PC-3 (cell line): Measurements from ENCODE around the gene XPO5. TPM values are rescaled to one million over a fixed set of nuclear protein-coding genes. Genes with fewer than 3 reads are reported as not detected.
"Not testable (repeated sequence)": the region's sequence is repeated elsewhere in the genome, so short reads cannot be mapped to it uniquely, and the experiment has no call there.

Experiments used
- ATAC-seq: fragments of 200-7000 bp; cut with Tn5 transposase; 2 replicates; pipeline ENCODE4 v1.9.1; 2020; ENCODE audit warnings: mild to moderate bottlenecking, moderate library complexity
- BruUV-seq: library from RNA; stranded (reverse); fragments of 400-500 nt; replicated peaks from 2 replicates; lab custom pipeline; 2021; lab: Mats Ljungman, UMichigan
- CTCF ChIA-PET: fragments of 300-600 bp; sonication (Branson Sonifier 250); formaldehyde crosslinking; loops from one replicate; lab custom pipeline; 2022; ENCODE audit warnings: antibody characterized with exemption; lab: Charles Lee
- POLR2A ChIA-PET: fragments of 300-600 bp; sonication (Branson Sonifier 250); formaldehyde crosslinking; loops from one replicate; lab custom pipeline; 2022; ENCODE audit warnings: antibody characterized with exemption; ENCODE audit not compliant: unreplicated experiment; lab: Charles Lee
- DNase-seq: peaks from one replicate; pipeline ENCODE4 v3.0.0-alpha.2; 2015
- H2AFZ ChIP-seq: fragments of 300-600 bp; sonication (generic); 2 replicates; pipeline ENCODE4 v1.6.0; 2016; ENCODE audit warnings: antibody characterized with exemption, low read length
- H3F3A ChIP-seq: fragments of 300-600 bp; sonication (generic); one replicate; pipeline ENCODE4 v1.6.0; 2017; ENCODE audit warnings: antibody characterized with exemption, low read length, control low read depth, mild to moderate bottlenecking; ENCODE audit not compliant: unreplicated experiment
- H3K27ac ChIP-seq: fragments of 300-600 bp; sonication (generic); 2 replicates; pipeline ENCODE4 v1.5.1; 2016; ENCODE audit warnings: mild to moderate bottlenecking, low read length
- H3K27me3 ChIP-seq: fragments of 300-600 bp; sonication (generic); 2 replicates; pipeline ENCODE4 v1.6.1; 2016; ENCODE audit warnings: low read length, mixed read lengths
- H3K36me3 ChIP-seq: fragments of 300-600 bp; sonication (generic); 2 replicates; pipeline ENCODE4 v1.6.1; 2016; ENCODE audit warnings: low read depth, mixed run types, low read length, mixed read lengths
- H3K4me1 ChIP-seq: fragments of 300-600 bp; sonication (generic); 2 replicates; pipeline ENCODE4 v1.5.1; 2016; ENCODE audit warnings: low read length; ENCODE audit not compliant: insufficient read depth
- H3K4me2 ChIP-seq: fragments of 300-600 bp; sonication (generic); 2 replicates; pipeline ENCODE4 v1.6.0; 2016; ENCODE audit warnings: low read length
- H3K4me3 ChIP-seq: fragments of 300-600 bp; sonication (generic); 2 replicates; pipeline ENCODE4 v1.5.1; 2016; ENCODE audit warnings: mild to moderate bottlenecking, low read length, mixed read lengths
- H3K79me2 ChIP-seq: fragments of 300-600 bp; sonication (generic); 2 replicates; pipeline ENCODE4 v1.6.1; 2017; ENCODE audit warnings: low read length, mixed read lengths
- H3K9ac ChIP-seq: fragments of 300-600 bp; sonication (generic); 2 replicates; pipeline ENCODE4 v1.6.0; 2016; ENCODE audit warnings: mild to moderate bottlenecking, low read length
- H3K9me2 ChIP-seq: fragments of 300-600 bp; sonication (generic); replicated peaks from 2 replicates; pipeline ENCODE4 v1.6.1; 2016; ENCODE audit warnings: mixed run types, low read length, mixed read lengths
- H3K9me3 ChIP-seq: fragments of 300-600 bp; sonication (generic); 2 replicates; pipeline ENCODE4 v1.6.1; 2016; ENCODE audit warnings: low read length, mixed read lengths
- H4K20me1 ChIP-seq: fragments of 300-600 bp; sonication (generic); 2 replicates; pipeline ENCODE4 v1.6.1; 2016; ENCODE audit warnings: low read length, mixed read lengths
- CTCF ChIP-seq: fragments of 300-600 bp; sonication (generic); conservative IDR thresholded peaks from 2 replicates; pipeline ENCODE4 v1.5.1; 2017; ENCODE audit warnings: antibody characterized with exemption, low read depth, mild to moderate bottlenecking, low read length
- EZH2 ChIP-seq: fragments of 300-600 bp; sonication (generic); IDR thresholded peaks from one replicate; pipeline ENCODE4 v1.6.1; 2017; ENCODE audit warnings: antibody characterized with exemption, mild to moderate bottlenecking, low read length; ENCODE audit not compliant: unreplicated experiment
- EZH2phosphoT487 ChIP-seq: fragments of 300-600 bp; sonication (generic); IDR thresholded peaks from 2 replicates; pipeline ENCODE4 v1.6.1; 2018; ENCODE audit warnings: mild to moderate bottlenecking, antibody characterized with exemption, low read length, borderline replicate concordance
- intact Hi-C: fragments of 100-400 bp; cut with micrococcal nuclease; formaldehyde crosslinking; loops from 2 replicates; pipeline ENCODE4 v1.9.0; 2023
- total RNA-seq: library from RNA; depleted of rRNA; stranded (reverse); fragments of >200 nt; gene quantifications from 2 replicates; pipeline ENCODE4 v1.2.3, GENCODE V29; 2014

The XPO5 gene
- total RNA-seq, 1 experiment from 2014 or later, result 42.3 TPM

GRCh38 chr6:43500921-43501320, 74.9 kb downstream of the XPO5 start:
- Histone ChIP-seq H3K9ac (no peak overlapping the region), H3K4me2 (no peak overlapping the region), H3K27me3 (no peaks in the 10 kb centered on the region), H4K20me1 (no peaks in the 10 kb centered on the region), H3K36me3 (peaks cover 14% of the 10 kb centered on the region), H3K4me3 (no peak overlapping the region), H3K79me2 (no peaks in the 10 kb centered on the region), H3K9me3 (no peaks in the 10 kb centered on the region), H3F3A (no peaks in the 10 kb centered on the region), H2AFZ (no peak overlapping the region), H3K9me2 (no peaks in the 10 kb centered on the region), H3K4me1 (no peaks in the 10 kb centered on the region), H3K27ac (no peak overlapping the region)
- BruUV-seq, result no TSS peak
- DNase-seq, result no peak
- POLR2A ChIA-PET, result interaction anchor here (0.6 kb wide), 1 partner anchor 1057 kb away, joined by 10 read pairs; no protein-coding TSS in a partner anchor
- CTCF ChIA-PET, result no interaction called here
- no peak for TF ChIP-seq EZH2phosphoT487
- TF ChIP-seq EZH2, result no peak
- TF ChIP-seq CTCF, result no peak
- intact Hi-C loops, result loop anchor here (10.0 kb wide), 1 partner anchor 136 kb away; the partner anchor contains the start of gene ZNF318
- ATAC-seq, result no peak

- H3K4me1 ChIP-seq, result peaks cover 4% of the 10 kb centered on the region; the same call in 1 of the 2 replicates
- TF ChIP-seq EZH2 (no peak), CTCF (no peak), EZH2phosphoT487 (no peak)
- ATAC-seq (no peak), DNase-seq (no peak)
- H3K79me2 ChIP-seq, result peaks cover 10% of the 10 kb centered on the region; the same call in 1 of the 2 replicates
- H3K27ac ChIP-seq, result no peak overlapping the region
- H3F3A ChIP-seq, result no peaks in the 10 kb centered on the region
- ChIA-PET CTCF (no interaction called here), POLR2A (no interaction called here)
- H3K27me3 ChIP-seq, result no peaks in the 10 kb centered on the region
- H3K9me3 ChIP-seq, result no peaks in the 10 kb centered on the region
- intact Hi-C loops, result no loop called here
- no peak overlapping the region for H3K9ac ChIP-seq
- no peaks in the 10 kb centered on the region for H3K9me2 ChIP-seq
- no peak overlapping the region for H3K4me3 ChIP-seq
- H4K20me1 ChIP-seq, result 0 out of 2 replicates have a peak, but pooled peaks cover 7% of the 10 kb centered on the region
- H3K36me3 ChIP-seq, result peaks cover 14% of the 10 kb centered on the region
- no peak overlapping the region for H2AFZ ChIP-seq
- no peak overlapping the region for H3K4me2 ChIP-seq
- no TSS peak for BruUV-seq
Observed at GRCh38 chr6:43499028-43499815, 76.6 kb downstream of the XPO5 start.

GRCh38 chr6:43498291-43498690, 77.5 kb downstream of the XPO5 start:
- DNase-seq, BruUV-seq, H4K20me1 ChIP-seq, H3K9ac ChIP-seq, H3K27me3 ChIP-seq, H3K9me3 ChIP-seq, H3F3A ChIP-seq, ATAC-seq, CTCF ChIA-PET, H3K4me1 ChIP-seq, H3K9me2 ChIP-seq, H3K4me3 ChIP-seq, H3K27ac ChIP-seq, H3K4me2 ChIP-seq, H2AFZ ChIP-seq, POLR2A ChIA-PET, intact Hi-C loops: not testable (repeated sequence)
- peaks cover 14% of the 10 kb centered on the region for H3K36me3 ChIP-seq
- H3K79me2 ChIP-seq, result peaks cover 19% of the 10 kb centered on the region
